HepG2 (cell line): ENCODE results near the gene GADD45A. TPM values are rescaled to one million over a fixed set of nuclear protein-coding genes. Genes with fewer than 3 reads are reported as not detected.

Experiments used
- GZF1 ChIP-seq: sonication (generic); formaldehyde crosslinking; IDR thresholded peaks from 2 replicates; pipeline ENCODE4 v1.5.1; 2020; ENCODE audit warnings: mild to moderate bottlenecking, missing genetic modification reagents
- KDM1A ChIP-seq: IDR thresholded peaks from 2 replicates; pipeline ENCODE4 v1.6.1; 2016; ENCODE audit warnings: missing compliant biosample characterization
- MTF1 ChIP-seq: sonication (generic); formaldehyde crosslinking; IDR thresholded peaks from 2 replicates; pipeline ENCODE4 v1.5.0; 2020; ENCODE audit warnings: missing genetic modification reagents
- POLR2A ChIP-seq, 2 experiments: IDR thresholded peaks; 2 replicates each; pipeline ENCODE4 v1.6.1; 2011; ENCODE audit warnings: low read depth in 2 of 2, low read length in 2 of 2, mild to moderate bottlenecking in 1 of 2, moderate library complexity in 1 of 2; ENCODE audit not compliant: insufficient read depth in 1 of 2
- PPARG ChIP-seq: conservative IDR thresholded peaks from 2 replicates; pipeline ENCODE4 v1.6.1; 2016; ENCODE audit warnings: missing biosample characterization, missing genetic modification reagents
- REXO4 ChIP-seq: sonication (generic); formaldehyde crosslinking; IDR thresholded peaks from 2 replicates; pipeline ENCODE4 v1.8.0; 2022; ENCODE audit warnings: missing genetic modification reagents, mild to moderate bottlenecking, borderline replicate concordance
- RORA ChIP-seq: sonication (generic); formaldehyde crosslinking; IDR thresholded peaks from 2 replicates; pipeline ENCODE4 v1.5.0; 2020; ENCODE audit warnings: mild to moderate bottlenecking, missing genetic modification reagents, moderate library complexity
- ZBTB42 ChIP-seq: sonication (generic); formaldehyde crosslinking; IDR thresholded peaks from 2 replicates; pipeline ENCODE4 v1.5.0; 2020; ENCODE audit warnings: mild to moderate bottlenecking, missing genetic modification reagents
- ZMYM3 ChIP-seq: sonication (generic); formaldehyde crosslinking; IDR thresholded peaks from 2 replicates; pipeline ENCODE4 v1.5.1; 2020; ENCODE audit warnings: mild to moderate bottlenecking, missing genetic modification reagents
- ZNF3 ChIP-seq: IDR thresholded peaks from 2 replicates; pipeline ENCODE4 v1.7.0; 2017; ENCODE audit warnings: inconsistent platforms
- ZNF788 ChIP-seq: sonication (generic); formaldehyde crosslinking; IDR thresholded peaks from 2 replicates; pipeline ENCODE4 v1.5.0; 2020; ENCODE audit warnings: mild to moderate bottlenecking, missing genetic modification reagents, borderline replicate concordance
- polyA plus RNA-seq, 8 experiments: library from polyadenylated mRNA; depleted of rRNA in 3 of 8; stranded (reverse) in 7 of 8; unstranded in 1 of 8; fragments of >200 nt; fragmentation: Illumina TruSeq in 4 of 8; extraction: Trizol in 4 of 8; gene quantifications; 2 replicates each; pipeline versions ENCODE4 v1.2.1 to v1.2.3, GENCODE V29; 2011 to 2016; ENCODE audit warnings: low read depth in 4 of 8, missing spikeins in 1 of 8, mixed read lengths in 1 of 8; ENCODE audit not compliant: insufficient read depth in 1 of 8
- total RNA-seq, 5 experiments: library from RNA; depleted of rRNA; stranded (reverse); fragments of >200 nt; fragmentation: Illumina TruSeq; extraction: Trizol; gene quantifications; 2 replicates each; pipeline ENCODE4 v1.2.3, GENCODE V29; 2016; ENCODE audit warnings: low read depth in 1 of 5
- TF ChIP-seq, protein P1 (sequence below), 2 experiments: fragments of 450-650 bp in 1 of 2; sonication (generic) in 1 of 2; formaldehyde crosslinking in 1 of 2; IDR thresholded peaks; 2 replicates each; pipeline versions ENCODE4 v1.6.1 to v1.8.0; 2016 to 2022; ENCODE audit warnings: antibody characterized with exemption in 1 of 2, mild to moderate bottlenecking in 1 of 2, missing genetic modification reagents in 1 of 2
- TF ChIP-seq, protein P2 (sequence below): sonication (generic); formaldehyde crosslinking; IDR thresholded peaks from 2 replicates; pipeline ENCODE4 v1.5.1; 2020; ENCODE audit warnings: mild to moderate bottlenecking, missing genetic modification reagents
- TF ChIP-seq, protein P3 (sequence below): sonication (generic); formaldehyde crosslinking; IDR thresholded peaks from 2 replicates; pipeline ENCODE4 v1.8.1; 2023; ENCODE audit warnings: mild to moderate bottlenecking, inconsistent platforms, moderate library complexity, missing genetic modification reagents, borderline replicate concordance
- TF ChIP-seq, protein P4 (sequence below): IDR thresholded peaks from 2 replicates; pipeline ENCODE4 v1.6.1; 2016; ENCODE audit warnings: mild to moderate bottlenecking, missing biosample characterization, missing genetic modification reagents
- TF ChIP-seq, protein P5 (sequence below): sonication (generic); formaldehyde crosslinking; IDR thresholded peaks from 2 replicates; pipeline ENCODE4 v1.5.1; 2020; ENCODE audit warnings: missing genetic modification reagents, mild to moderate bottlenecking, borderline replicate concordance

GADD45A gene
- total and polyA plus RNA-seq, 2 of the 13 experiments (the other 11 are each of a cell fraction or from before 2014, with no cell fraction given) = 33.2 to 46.2 TPM

DNA sequence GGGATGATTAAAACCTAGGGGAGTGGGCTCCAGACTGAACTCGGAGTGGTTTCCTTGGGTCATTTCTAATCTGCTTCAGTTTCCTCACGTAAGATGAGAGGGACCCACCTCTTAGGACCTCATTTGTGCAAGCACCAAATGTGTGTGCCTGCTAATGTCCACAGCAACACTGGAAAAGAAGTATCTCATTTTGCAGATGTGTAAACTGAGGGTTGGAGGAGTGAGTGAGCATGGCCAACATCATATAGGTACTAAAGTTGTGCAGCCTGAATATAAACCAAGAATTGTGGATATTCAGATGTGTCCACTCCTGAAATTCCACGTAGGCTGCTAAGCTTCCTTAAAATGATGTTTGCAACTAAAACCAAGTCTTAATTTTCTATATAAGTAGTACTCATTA lies 51.7 kb downstream of the GADD45A start (continued):
- TF ChIP-seq, protein P1, sequence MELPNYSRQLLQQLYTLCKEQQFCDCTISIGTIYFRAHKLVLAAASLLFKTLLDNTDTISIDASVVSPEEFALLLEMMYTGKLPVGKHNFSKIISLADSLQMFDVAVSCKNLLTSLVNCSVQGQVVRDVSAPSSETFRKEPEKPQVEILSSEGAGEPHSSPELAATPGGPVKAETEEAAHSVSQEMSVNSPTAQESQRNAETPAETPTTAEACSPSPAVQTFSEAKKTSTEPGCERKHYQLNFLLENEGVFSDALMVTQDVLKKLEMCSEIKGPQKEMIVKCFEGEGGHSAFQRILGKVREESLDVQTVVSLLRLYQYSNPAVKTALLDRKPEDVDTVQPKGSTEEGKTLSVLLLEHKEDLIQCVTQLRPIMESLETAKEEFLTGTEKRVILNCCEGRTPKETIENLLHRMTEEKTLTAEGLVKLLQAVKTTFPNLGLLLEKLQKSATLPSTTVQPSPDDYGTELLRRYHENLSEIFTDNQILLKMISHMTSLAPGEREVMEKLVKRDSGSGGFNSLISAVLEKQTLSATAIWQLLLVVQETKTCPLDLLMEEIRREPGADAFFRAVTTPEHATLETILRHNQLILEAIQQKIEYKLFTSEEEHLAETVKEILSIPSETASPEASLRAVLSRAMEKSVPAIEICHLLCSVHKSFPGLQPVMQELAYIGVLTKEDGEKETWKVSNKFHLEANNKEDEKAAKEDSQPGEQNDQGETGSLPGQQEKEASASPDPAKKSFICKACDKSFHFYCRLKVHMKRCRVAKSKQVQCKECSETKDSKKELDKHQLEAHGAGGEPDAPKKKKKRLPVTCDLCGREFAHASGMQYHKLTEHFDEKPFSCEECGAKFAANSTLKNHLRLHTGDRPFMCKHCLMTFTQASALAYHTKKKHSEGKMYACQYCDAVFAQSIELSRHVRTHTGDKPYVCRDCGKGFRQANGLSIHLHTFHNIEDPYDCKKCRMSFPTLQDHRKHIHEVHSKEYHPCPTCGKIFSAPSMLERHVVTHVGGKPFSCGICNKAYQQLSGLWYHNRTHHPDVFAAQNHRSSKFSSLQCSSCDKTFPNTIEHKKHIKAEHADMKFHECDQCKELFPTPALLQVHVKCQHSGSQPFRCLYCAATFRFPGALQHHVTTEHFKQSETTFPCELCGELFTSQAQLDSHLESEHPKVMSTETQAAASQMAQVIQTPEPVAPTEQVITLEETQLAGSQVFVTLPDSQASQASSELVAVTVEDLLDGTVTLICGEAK (IDR thresholded peaks at IDR 0.05) = no peak
- TF ChIP-seq, protein P1 (CRISPR knock-in tag; IDR thresholded peaks at IDR 0.05) = no peak
- TF ChIP-seq MTF1 (CRISPR knock-in tag) = no peak
- TF ChIP-seq, protein P2, sequence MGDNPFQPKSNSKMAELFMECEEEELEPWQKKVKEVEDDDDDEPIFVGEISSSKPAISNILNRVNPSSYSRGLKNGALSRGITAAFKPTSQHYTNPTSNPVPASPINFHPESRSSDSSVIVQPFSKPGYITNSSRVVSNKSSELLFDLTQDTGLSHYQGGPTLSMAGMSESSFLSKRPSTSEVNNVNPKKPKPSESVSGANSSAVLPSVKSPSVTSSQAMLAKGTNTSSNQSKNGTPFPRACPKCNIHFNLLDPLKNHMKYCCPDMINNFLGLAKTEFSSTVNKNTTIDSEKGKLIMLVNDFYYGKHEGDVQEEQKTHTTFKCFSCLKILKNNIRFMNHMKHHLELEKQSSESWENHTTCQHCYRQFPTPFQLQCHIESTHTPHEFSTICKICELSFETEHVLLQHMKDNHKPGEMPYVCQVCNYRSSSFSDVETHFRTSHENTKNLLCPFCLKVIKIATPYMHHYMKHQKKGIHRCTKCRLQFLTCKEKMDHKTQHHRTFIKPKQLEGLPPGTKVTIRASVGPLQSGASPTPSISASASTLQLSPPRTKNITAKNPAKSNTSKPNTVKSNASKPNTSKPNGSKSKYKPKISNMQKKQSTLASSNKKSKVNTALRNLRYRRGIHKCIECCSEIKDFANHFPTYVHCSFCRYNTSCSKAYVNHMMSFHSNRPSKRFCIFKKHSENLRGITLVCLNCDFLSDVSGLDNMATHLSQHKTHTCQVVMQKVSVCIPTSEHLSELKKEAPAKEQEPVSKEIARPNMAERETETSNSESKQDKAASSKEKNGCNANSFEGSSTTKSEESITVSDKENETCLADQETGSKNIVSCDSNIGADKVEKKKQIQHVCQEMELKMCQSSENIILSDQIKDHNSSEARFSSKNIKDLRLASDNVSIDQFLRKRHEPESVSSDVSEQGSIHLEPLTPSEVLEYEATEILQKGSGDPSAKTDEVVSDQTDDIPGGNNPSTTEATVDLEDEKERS (CRISPR knock-in tag) = no peak
- peak; percentile 21; the same call in 1 of the 2 replicates for TF ChIP-seq ZMYM3 (CRISPR knock-in tag)
- TF ChIP-seq KDM1A = 0 out of 2 replicates have a peak, but pooled peaks have one; percentile 55
- TF ChIP-seq PPARG (CRISPR knock-in tag) = no peak
- no peak for TF ChIP-seq GZF1 (CRISPR knock-in tag)
- no peak for TF ChIP-seq REXO4
- no peak for TF ChIP-seq ZNF788 (CRISPR knock-in tag)
- TF ChIP-seq ZBTB42 (CRISPR knock-in tag) = no peak
- TF ChIP-seq RORA = no peak
- no peak for TF ChIP-seq ZNF3 (CRISPR knock-in tag)
- TF ChIP-seq, protein P3, sequence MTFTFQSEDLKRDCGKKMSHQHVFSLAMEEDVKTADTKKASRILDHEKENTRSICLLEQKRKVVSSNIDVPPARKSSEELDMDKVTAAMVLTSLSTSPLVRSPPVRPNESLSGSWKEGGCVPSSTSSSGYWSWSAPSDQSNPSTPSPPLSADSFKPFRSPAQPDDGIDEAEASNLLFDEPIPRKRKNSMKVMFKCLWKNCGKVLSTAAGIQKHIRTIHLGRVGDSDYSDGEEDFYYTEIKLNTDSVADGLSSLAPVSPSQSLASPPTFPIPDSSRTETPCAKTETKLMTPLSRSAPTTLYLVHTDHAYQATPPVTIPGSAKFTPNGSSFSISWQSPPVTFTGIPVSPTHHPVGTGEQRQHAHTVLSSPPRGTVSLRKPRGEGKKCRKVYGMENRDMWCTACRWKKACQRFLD = no peak
- TF ChIP-seq, protein P4, sequence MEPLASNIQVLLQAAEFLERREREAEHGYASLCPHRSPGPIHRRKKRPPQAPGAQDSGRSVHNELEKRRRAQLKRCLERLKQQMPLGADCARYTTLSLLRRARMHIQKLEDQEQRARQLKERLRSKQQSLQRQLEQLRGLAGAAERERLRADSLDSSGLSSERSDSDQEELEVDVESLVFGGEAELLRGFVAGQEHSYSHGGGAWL (CRISPR knock-in tag) = 0 out of 2 replicates have a peak, but pooled peaks have one; percentile 3
- no peak for TF ChIP-seq POLR2A (IDR thresholded peaks at IDR 0.05; ENCODE audit: insufficient read depth in 1 of 2, low read depth in 2 of 2, low read length in 2 of 2)
- TF ChIP-seq, protein P5, sequence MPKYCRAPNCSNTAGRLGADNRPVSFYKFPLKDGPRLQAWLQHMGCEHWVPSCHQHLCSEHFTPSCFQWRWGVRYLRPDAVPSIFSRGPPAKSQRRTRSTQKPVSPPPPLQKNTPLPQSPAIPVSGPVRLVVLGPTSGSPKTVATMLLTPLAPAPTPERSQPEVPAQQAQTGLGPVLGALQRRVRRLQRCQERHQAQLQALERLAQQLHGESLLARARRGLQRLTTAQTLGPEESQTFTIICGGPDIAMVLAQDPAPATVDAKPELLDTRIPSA = no peak
